GM12864 (cell line): ENCODE results near the gene NCK1.

ENCODE experiments used
- DNase-seq: peaks from one replicate; pipeline ENCODE4 v3.0.0-alpha.2; 2011; ENCODE audit warnings: low read depth
- H3K4me3 ChIP-seq: 2 replicates; pipeline ENCODE4 v1.5.1; 2011; ENCODE audit warnings: mild to moderate bottlenecking, low read depth, low read length, control low read depth
- TF ChIP-seq, protein P1 (sequence below): IDR thresholded peaks from 2 replicates; pipeline ENCODE4 v1.5.1; 2011; ENCODE audit warnings: low read depth, mild to moderate bottlenecking, moderate library complexity, low read length, control low read depth, inconsistent platforms; ENCODE audit errors: missing control alignments

The NCK1 gene

DNA sequence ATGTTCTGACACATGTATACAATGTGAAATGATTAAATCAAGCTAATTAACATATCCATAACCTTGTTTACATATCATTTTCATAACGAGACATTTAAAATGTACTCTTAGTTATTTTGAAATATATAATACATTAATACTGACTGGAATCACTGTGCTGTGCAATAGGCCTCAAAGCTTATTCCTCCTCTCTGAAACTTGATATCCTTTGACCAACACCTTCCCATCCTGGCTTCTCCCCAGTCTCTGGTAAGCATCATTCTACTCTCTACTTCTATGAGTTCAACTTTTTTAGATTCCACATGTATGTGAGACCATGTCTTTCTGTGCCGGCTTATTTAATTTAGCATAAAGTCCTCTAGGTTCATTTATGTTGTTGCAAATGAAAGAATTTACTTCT is 48.7 kb downstream of the NCK1 start:
- TF ChIP-seq, protein P1, sequence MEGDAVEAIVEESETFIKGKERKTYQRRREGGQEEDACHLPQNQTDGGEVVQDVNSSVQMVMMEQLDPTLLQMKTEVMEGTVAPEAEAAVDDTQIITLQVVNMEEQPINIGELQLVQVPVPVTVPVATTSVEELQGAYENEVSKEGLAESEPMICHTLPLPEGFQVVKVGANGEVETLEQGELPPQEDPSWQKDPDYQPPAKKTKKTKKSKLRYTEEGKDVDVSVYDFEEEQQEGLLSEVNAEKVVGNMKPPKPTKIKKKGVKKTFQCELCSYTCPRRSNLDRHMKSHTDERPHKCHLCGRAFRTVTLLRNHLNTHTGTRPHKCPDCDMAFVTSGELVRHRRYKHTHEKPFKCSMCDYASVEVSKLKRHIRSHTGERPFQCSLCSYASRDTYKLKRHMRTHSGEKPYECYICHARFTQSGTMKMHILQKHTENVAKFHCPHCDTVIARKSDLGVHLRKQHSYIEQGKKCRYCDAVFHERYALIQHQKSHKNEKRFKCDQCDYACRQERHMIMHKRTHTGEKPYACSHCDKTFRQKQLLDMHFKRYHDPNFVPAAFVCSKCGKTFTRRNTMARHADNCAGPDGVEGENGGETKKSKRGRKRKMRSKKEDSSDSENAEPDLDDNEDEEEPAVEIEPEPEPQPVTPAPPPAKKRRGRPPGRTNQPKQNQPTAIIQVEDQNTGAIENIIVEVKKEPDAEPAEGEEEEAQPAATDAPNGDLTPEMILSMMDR: no peak
- no peak overlapping the region for H3K4me3 ChIP-seq
- no peak for DNase-seq

DNA sequence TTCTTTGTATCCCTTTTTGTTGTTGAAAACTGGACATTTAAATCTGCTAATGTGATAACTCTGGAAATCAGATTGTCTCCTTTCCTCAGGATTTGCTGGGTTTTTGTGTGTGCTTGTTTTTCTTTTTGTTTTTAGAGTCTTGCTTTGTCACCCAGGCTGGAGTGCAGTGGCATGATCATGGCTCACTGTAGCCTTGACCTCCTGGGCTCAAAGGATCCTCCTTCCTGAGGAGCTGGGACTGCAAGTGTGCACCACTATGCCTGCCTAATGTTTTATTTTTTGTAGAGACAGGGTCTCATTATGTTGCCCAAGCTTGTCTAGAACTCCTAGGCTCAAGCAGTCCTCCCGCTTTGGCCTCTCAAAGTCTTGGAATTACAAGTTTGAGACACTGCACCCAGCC is 51.2 kb downstream of the NCK1 start:
- no peak overlapping the region for H3K4me3 ChIP-seq
- no peak for DNase-seq
- TF ChIP-seq, protein P1: no peak

DNA sequence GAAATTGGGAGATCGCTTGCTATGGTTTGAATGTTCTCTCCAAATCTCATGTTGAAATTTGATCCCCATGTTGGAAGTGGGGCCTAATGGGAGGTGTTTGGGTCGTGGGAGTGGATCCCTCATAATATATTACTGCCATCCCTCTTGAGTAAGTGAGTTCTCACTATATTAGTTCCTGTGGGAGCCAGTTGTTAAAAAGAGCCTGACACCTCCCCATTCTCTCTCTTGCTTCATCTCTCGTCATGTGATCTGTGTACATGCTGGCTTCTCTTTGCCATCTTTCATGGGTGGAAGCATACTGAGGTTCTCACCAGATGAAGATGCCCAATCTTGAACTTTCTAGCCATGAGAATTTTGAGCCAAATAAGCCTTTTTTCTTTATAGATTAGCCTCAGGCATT is 52.7 kb downstream of the NCK1 start:
- DNase-seq: no peak
- TF ChIP-seq, protein P1: no peak
- no peak overlapping the region for H3K4me3 ChIP-seq

DNA sequence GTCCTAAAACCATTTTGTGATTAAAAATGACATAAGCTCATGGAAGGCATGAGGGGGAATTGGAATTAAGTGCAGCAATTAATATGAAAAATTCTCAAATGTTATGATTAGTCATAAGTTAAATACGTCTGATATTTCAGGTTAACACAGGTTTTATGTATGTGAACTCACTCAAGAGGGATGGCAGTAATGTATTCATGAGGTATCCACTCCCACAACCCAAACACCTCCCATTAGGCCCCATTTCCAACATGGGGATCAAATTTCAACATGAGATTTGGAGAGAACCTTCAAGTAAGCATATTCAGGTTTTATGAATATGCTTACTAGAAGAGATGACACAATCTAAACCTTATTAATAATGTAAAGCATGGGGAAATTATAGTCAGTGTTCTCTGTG is 54.2 kb downstream of the NCK1 start:
- TF ChIP-seq, protein P1: no peak
- no peak for DNase-seq
- no peak overlapping the region for H3K4me3 ChIP-seq

DNA sequence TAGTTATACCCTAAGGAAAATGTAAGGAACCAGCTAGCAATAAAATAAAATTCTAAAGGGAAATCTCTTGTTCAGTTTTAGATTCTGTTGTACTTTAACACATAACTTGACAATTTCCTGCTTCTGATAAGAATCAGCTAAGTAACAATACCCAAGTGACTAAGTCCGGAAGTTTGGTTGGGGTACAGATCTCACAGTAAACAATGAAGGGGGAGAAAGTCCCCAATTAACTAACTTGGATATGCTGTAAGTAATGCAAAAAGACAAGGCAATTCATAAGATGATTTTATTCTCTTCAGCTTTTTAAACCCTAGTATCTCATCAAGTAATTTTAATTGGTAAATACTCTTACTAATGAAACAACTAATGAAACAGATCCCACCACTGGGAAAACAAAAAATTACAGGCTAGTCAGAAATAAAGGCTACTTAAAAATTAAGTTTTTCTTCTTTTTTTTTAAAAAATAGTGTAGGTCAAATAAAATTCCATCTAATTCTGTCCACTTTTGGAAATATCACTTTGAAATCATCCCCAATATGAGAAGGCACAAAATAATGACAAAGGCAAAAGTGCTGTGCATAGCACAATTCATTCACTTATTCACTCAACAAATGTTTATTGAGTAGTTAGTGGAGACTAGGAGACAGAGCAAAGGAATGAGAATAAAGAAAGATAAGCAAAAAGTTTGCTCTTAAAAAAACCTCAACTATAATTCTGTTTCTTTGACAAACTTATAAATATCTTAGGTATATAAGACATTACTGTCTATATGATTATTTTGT is 58.0 kb downstream of the NCK1 start:
- H3K4me3 ChIP-seq: no peak overlapping the region
- TF ChIP-seq, protein P1: no peak
- DNase-seq: no peak

DNA sequence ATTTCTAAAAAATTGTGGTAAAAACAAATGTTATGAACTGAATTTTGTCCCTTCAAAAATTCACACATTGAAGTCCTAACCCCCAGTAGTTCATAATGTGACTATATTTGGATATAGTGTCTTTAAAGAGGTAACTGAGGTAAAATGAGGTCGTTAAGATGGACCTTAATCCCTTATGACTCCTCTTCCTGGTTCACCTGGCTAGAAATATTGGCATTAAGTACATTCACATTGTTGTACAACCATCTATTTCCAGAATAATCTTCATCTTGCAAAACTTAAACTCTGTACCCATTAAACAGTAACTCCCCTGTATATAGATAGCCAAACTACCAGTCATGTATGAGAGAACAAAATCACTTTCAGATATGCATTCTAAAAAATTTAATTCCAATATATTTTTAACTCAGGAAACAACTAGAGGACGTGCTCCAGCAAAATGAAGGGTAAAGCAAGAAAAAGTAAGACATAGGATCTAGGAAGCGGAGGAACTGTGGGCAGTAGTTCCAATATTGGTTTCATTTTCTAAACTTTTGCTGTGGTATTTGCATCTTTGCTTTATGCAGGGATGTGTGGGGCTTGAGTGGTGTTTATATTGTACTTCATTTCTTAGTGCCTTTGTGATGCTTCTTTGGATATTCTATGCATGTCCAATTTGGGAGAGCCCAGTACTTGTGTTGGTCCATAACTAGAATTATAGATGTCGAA is 59.0 kb downstream of the NCK1 start:
- no peak overlapping the region for H3K4me3 ChIP-seq
- TF ChIP-seq, protein P1: no peak
- no peak for DNase-seq
